Liver (tissue), 9 donors: ENCODE results near the gene ABCC5. TPM values are rescaled to one million over a fixed set of nuclear protein-coding genes. Genes with fewer than 3 reads are reported as not detected.

Source experiments
- DNase-seq: peaks from one replicate; pipeline ENCODE4 v3.0.0-alpha.2; 2017; ENCODE audit warnings: low spot score
- H3K27ac ChIP-seq, 2 donors: one replicate each; pipeline ENCODE4 v1.7.0; 2013; ENCODE audit warnings: inconsistent platforms in 2 of 2, low read length in 2 of 2, control low read depth in 1 of 2, low read depth in 1 of 2, mild to moderate bottlenecking in 1 of 2
- H3K27me3 ChIP-seq, 4 donors: one replicate each; pipeline versions ENCODE4 v1.6.1 to v1.7.0; 2013; ENCODE audit warnings: low read length in 3 of 4, inconsistent platforms in 1 of 4, mild to moderate bottlenecking in 1 of 4, moderate library complexity in 1 of 4; ENCODE audit not compliant: control insufficient read depth in 4 of 4, insufficient read depth in 4 of 4
- H3K36me3 ChIP-seq, 4 donors: one replicate each; pipeline versions ENCODE4 v1.6.1 to v1.7.0; 2013; ENCODE audit warnings: low read length in 3 of 4, mild to moderate bottlenecking in 3 of 4, low read depth in 1 of 4, moderate library complexity in 1 of 4; ENCODE audit not compliant: control insufficient read depth in 4 of 4, insufficient read depth in 3 of 4
- H3K4me1 ChIP-seq, 4 donors: one replicate each; pipeline versions ENCODE4 v1.6.1 to v1.7.0; 2013; ENCODE audit warnings: low read length in 3 of 4, mild to moderate bottlenecking in 3 of 4, moderate library complexity in 1 of 4; ENCODE audit not compliant: control insufficient read depth in 4 of 4, insufficient read depth in 4 of 4
- H3K4me3 ChIP-seq, 3 donors: one replicate each; pipeline versions ENCODE4 v1.6.1 to v1.7.0; 2013; ENCODE audit warnings: low read length in 3 of 3, control low read depth in 1 of 3, low read depth in 1 of 3, mild to moderate bottlenecking in 1 of 3
- H3K9ac ChIP-seq, 2 donors: one replicate each; pipeline ENCODE4 v1.7.0; 2013; ENCODE audit warnings: low read length in 2 of 2, mild to moderate bottlenecking in 2 of 2, moderate library complexity in 2 of 2, control low read depth in 1 of 2, low read depth in 1 of 2
- H3K9me3 ChIP-seq, 4 donors: one replicate each; pipeline versions ENCODE4 v1.6.1 to v1.7.0; 2013; ENCODE audit warnings: low read length in 3 of 4; ENCODE audit not compliant: control insufficient read depth in 4 of 4
- EGR1 ChIP-seq, 2 donors: IDR thresholded peaks; 2 replicates each; pipeline ENCODE4 v1.6.1; 2016 to 2018; ENCODE audit warnings: antibody characterized with exemption in 2 of 2, low read depth in 2 of 2
- FOXA1 ChIP-seq: IDR thresholded peaks from 2 replicates; pipeline ENCODE4 v1.6.1; 2016; ENCODE audit warnings: antibody characterized with exemption
- FOXA2 ChIP-seq: IDR thresholded peaks from 2 replicates; pipeline ENCODE4 v1.6.1; 2016; ENCODE audit warnings: antibody characterized with exemption
- GABPA ChIP-seq, 2 donors: IDR thresholded peaks in 1 of 2; conservative IDR thresholded peaks in 1 of 2; 2 replicates each; pipeline ENCODE4 v1.6.1; 2016; ENCODE audit warnings: antibody characterized with exemption in 2 of 2, mild to moderate bottlenecking in 1 of 2, moderate library complexity in 1 of 2
- HNF4A ChIP-seq, 2 donors: conservative IDR thresholded peaks; 2 replicates each; pipeline ENCODE4 v1.6.1; 2016; ENCODE audit warnings: antibody characterized with exemption in 2 of 2, mild to moderate bottlenecking in 2 of 2
- HNF4G ChIP-seq: IDR thresholded peaks from 2 replicates; pipeline ENCODE4 v1.6.1; 2016; ENCODE audit warnings: antibody characterized with exemption
- JUND ChIP-seq, 2 donors: IDR thresholded peaks; 2 replicates each; pipeline ENCODE4 v1.6.1; 2016; ENCODE audit warnings: antibody characterized with exemption in 2 of 2
- NR2F2 ChIP-seq: IDR thresholded peaks from 2 replicates; pipeline ENCODE4 v1.6.1; 2016; ENCODE audit warnings: antibody characterized with exemption
- RAD21 ChIP-seq, 2 donors: IDR thresholded peaks; 2 replicates each; pipeline ENCODE4 v1.6.1; 2016; ENCODE audit warnings: antibody characterized with exemption in 2 of 2, mild to moderate bottlenecking in 2 of 2
- RXRA ChIP-seq, 2 donors: IDR thresholded peaks; 2 replicates each; pipeline ENCODE4 v1.6.1; 2017 to 2018; ENCODE audit warnings: antibody characterized with exemption in 2 of 2, mild to moderate bottlenecking in 1 of 2
- SP1 ChIP-seq: IDR thresholded peaks from 2 replicates; pipeline ENCODE4 v1.6.1; 2018; ENCODE audit warnings: antibody characterized with exemption, mild to moderate bottlenecking
- TAF1 ChIP-seq: conservative IDR thresholded peaks from 2 replicates; pipeline ENCODE4 v1.6.1; 2016; ENCODE audit warnings: antibody characterized with exemption, mild to moderate bottlenecking
- YY1 ChIP-seq: IDR thresholded peaks from 2 replicates; pipeline ENCODE4 v1.6.1; 2016; ENCODE audit warnings: antibody characterized with exemption, mild to moderate bottlenecking
- WGBS: extraction: QIAGEN DNeasy Blood & Tissue Kit; methylation state at CpG from one replicate; pipeline ENCODE4 v1.1.7; 2013; 5-methylcytosine and 5-hydroxymethylcytosine counted together
- polyA plus RNA-seq, 2 donors: library from polyadenylated mRNA; stranded (reverse) in 1 of 2; unstranded in 1 of 2; fragments of 200-250 nt in 1 of 2; fragments of >200 nt in 1 of 2; fragmentation: Nextera tagmentation in 1 of 2; extraction: Ambion mirVana in 1 of 2; gene quantifications; one replicate each; pipeline versions ENCODE4 v1.2.1 to v1.2.3, GENCODE V29; 2013 to 2015
- total RNA-seq, 2 donors: library from RNA; depleted of rRNA; stranded (reverse); fragments of >200 nt; gene quantifications; one replicate each; pipeline ENCODE4 v1.2.3, GENCODE V29; 2014
- TF ChIP-seq, protein P1 (sequence below): IDR thresholded peaks from 2 replicates; pipeline ENCODE4 v1.6.1; 2016; ENCODE audit warnings: antibody characterized with exemption
- TF ChIP-seq, protein P2 (sequence below): fragments of 150-350 bp; IDR thresholded peaks from 2 replicates; pipeline ENCODE4 v1.5.1; 2017; ENCODE audit warnings: improper control_type of control experiment, low read depth, low read length; ENCODE audit not compliant: missing input control
- TF ChIP-seq, protein P3 (sequence below): IDR thresholded peaks from 2 replicates; pipeline ENCODE4 v1.6.1; 2016; ENCODE audit warnings: antibody characterized with exemption, mild to moderate bottlenecking
- donor health status: healthy.
- donor health status: healthy.
- donor health status: healthy.
- donor health status: healthy.
- donor health status: healthy.

The ABCC5 gene
- total and polyA plus RNA-seq, 4 donors, result 2.8 to 35.7 (median 8.1) TPM

DNA sequence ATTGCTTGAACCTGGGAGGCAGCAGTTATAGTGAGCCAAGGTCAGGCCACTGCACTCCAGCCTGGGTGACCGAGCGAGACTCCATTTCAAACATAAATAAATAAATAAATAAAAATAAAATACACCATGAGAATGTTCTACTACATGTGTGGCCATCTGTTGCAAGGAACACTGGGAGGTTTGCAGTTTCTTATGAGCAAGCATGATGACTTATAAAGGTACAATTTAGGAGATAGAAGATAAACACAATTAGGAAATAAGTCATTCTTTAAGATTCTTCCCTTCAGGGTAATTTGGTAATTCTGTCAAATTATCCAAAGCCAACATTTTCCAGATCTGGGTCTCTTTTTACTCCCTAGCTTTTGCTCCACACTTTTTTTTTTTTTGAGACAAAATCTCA lies 48.5 kb upstream of the ABCC5 start:
- DNase-seq, result no peak
- H3K36me3 ChIP-seq, result no peaks in the 10 kb centered on the region
- H3K9me3 ChIP-seq, result no peaks in the 10 kb centered on the region
- no peak for TF ChIP-seq HNF4A (conservative IDR thresholded peaks at IDR 0.05)
- TF ChIP-seq RAD21 (IDR thresholded peaks at IDR 0.05), result no peak
- TF ChIP-seq, protein P1, sequence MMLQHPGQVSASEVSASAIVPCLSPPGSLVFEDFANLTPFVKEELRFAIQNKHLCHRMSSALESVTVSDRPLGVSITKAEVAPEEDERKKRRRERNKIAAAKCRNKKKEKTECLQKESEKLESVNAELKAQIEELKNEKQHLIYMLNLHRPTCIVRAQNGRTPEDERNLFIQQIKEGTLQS, result no peak
- no peak for TF ChIP-seq FOXA2
- TF ChIP-seq NR2F2, result no peak
- TF ChIP-seq EGR1 (IDR thresholded peaks at IDR 0.05; ENCODE audit: low read depth in 2 of 2), result no peak
- TF ChIP-seq SP1, result no peak
- no peak overlapping the region for H3K9ac ChIP-seq
- H3K27ac ChIP-seq, result no peak overlapping the region
- WGBS, result 92% methylated on average over 2 of the region's 2 CpGs
- no peaks in the 10 kb centered on the region for H3K27me3 ChIP-seq
- H3K4me1 ChIP-seq, result no peaks in the 10 kb centered on the region
- H3K4me3 ChIP-seq, result no peak overlapping the region

DNA sequence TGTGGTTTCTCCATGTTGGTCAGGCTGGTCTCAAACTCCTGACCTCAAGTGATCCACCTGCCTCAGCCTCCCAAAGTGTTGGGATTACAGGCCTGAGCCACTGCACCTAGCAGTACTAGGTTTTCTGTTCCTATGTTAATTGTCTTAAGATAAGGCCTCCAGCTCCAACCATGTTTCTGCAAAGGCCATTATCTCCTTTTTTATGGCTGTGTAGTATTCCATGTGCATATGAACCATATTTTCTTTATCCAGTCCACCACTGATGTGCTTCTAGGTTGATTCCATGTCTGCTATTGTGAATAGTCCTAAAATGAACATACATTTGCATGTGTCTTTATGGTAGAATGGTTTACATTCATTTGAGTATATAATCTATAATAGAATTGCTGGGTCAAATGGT lies 45.0 kb upstream of the ABCC5 start:
- Histone ChIP-seq H3K27ac (no peak overlapping the region), H3K9ac (no peak overlapping the region), H3K9me3 (no peaks in the 10 kb centered on the region), H3K27me3 (no peaks in the 10 kb centered on the region), H3K36me3 (no peaks in the 10 kb centered on the region), H3K4me3 (no peak overlapping the region), H3K4me1 (no peaks in the 10 kb centered on the region)
- TF ChIP-seq FOXA1, result no peak
- TF ChIP-seq FOXA2, result no peak
- no peak for TF ChIP-seq EGR1 (IDR thresholded peaks at IDR 0.05; ENCODE audit: low read depth in 2 of 2)
- TF ChIP-seq JUND (IDR thresholded peaks at IDR 0.05), result no peak
- TF ChIP-seq, protein P2, sequence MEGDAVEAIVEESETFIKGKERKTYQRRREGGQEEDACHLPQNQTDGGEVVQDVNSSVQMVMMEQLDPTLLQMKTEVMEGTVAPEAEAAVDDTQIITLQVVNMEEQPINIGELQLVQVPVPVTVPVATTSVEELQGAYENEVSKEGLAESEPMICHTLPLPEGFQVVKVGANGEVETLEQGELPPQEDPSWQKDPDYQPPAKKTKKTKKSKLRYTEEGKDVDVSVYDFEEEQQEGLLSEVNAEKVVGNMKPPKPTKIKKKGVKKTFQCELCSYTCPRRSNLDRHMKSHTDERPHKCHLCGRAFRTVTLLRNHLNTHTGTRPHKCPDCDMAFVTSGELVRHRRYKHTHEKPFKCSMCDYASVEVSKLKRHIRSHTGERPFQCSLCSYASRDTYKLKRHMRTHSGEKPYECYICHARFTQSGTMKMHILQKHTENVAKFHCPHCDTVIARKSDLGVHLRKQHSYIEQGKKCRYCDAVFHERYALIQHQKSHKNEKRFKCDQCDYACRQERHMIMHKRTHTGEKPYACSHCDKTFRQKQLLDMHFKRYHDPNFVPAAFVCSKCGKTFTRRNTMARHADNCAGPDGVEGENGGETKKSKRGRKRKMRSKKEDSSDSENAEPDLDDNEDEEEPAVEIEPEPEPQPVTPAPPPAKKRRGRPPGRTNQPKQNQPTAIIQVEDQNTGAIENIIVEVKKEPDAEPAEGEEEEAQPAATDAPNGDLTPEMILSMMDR, result no peak
- TF ChIP-seq, protein P3, sequence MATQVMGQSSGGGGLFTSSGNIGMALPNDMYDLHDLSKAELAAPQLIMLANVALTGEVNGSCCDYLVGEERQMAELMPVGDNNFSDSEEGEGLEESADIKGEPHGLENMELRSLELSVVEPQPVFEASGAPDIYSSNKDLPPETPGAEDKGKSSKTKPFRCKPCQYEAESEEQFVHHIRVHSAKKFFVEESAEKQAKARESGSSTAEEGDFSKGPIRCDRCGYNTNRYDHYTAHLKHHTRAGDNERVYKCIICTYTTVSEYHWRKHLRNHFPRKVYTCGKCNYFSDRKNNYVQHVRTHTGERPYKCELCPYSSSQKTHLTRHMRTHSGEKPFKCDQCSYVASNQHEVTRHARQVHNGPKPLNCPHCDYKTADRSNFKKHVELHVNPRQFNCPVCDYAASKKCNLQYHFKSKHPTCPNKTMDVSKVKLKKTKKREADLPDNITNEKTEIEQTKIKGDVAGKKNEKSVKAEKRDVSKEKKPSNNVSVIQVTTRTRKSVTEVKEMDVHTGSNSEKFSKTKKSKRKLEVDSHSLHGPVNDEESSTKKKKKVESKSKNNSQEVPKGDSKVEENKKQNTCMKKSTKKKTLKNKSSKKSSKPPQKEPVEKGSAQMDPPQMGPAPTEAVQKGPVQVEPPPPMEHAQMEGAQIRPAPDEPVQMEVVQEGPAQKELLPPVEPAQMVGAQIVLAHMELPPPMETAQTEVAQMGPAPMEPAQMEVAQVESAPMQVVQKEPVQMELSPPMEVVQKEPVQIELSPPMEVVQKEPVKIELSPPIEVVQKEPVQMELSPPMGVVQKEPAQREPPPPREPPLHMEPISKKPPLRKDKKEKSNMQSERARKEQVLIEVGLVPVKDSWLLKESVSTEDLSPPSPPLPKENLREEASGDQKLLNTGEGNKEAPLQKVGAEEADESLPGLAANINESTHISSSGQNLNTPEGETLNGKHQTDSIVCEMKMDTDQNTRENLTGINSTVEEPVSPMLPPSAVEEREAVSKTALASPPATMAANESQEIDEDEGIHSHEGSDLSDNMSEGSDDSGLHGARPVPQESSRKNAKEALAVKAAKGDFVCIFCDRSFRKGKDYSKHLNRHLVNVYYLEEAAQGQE, result no peak
- TF ChIP-seq GABPA (IDR thresholded peaks at IDR 0.05 in 1 of 2, conservative IDR thresholded peaks at IDR 0.05 in 1 of 2), result no peak
- TF ChIP-seq HNF4G, result no peak
- TF ChIP-seq, protein P1, result no peak
- TF ChIP-seq TAF1, result no peak
- no peak for TF ChIP-seq NR2F2
- no peak for TF ChIP-seq SP1
- no peak for TF ChIP-seq RXRA (IDR thresholded peaks at IDR 0.05)
- TF ChIP-seq YY1, result no peak
- no peak for TF ChIP-seq HNF4A (conservative IDR thresholded peaks at IDR 0.05)
- no peak for DNase-seq
